GM19324 (cell line): ENCODE results near the gene ECE1.

Source experiments
- ATAC-seq: cut with Tn5 transposase; IDR thresholded peaks from one replicate; pipeline ENCODE4 v1.9.1; 2021; ENCODE audit warnings: mild to moderate bottlenecking, moderate library complexity; ENCODE audit not compliant: unreplicated experiment, low FRiP score

The ECE1 gene

GRCh38 chr1:21325731-21326387, 35.6 kb upstream of the ECE1 start:
- ATAC-seq: no peak

DNA sequence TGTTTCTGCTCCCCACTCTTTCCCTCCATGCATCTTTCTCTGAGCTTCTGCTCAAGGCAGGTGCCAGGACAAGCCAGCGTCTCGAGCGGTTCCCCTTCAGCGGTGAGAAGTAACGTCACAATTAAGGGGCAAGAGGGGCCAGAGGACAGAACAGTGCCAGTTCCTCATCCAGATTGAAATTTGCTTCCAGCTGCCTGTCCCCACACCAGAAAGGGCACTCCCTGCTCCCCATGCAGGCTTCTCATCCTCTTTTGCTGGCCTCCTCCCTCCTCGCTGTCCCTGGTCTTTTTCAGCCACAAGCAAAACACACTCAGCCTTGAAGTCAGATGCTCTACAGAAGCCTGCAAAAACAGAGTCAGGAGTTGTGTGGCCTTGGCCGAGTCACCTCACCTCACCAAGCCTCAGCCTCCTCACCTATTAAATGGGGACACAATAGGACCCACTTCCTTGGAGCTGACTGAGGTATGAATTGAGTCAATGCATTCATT, 35.0 kb upstream of the ECE1 start:
- no peak for ATAC-seq

GRCh38 chr1:21324368-21325141, 34.3 kb upstream of the ECE1 start:
- ATAC-seq: no peak

DNA sequence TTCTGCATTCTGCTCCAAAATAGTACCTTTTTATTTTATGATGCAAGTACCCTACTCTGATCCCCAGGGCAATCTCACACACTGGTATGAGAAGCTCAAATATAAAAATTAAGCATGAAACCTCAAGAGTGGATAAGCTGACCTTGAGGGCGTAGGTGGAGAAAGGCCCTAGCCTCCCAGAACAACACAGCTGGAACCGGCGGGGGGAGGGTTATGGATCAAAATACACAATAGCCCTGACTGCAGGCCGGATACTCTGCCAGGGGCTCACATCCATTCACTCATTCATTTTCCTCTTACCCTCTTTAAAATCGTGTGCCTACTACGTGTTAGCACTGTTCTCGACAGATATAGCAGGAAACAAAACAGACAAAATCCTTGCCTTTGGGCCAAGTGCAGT, 32.8 kb upstream of the ECE1 start:
- no peak for ATAC-seq

DNA sequence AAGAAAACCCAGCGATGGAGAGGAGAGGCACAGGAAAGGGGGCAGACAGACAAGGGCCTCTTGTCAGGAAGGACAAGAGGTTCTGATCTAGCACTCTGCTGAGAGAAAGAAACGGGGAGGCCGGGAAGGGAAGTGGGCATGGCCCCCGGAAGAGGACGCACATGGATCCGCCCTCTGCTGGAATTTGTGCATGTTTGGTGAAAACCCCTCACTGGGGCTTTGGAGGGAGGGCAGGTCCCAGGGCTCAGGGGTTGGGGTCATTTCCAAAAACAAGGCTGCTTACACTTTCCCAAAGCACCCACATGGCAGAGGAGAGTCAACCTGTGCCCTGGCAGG, 32.4 kb upstream of the ECE1 start:
- ATAC-seq: no peak

GRCh38 chr1:21321963-21322680, 31.9 kb upstream of the ECE1 start:
- ATAC-seq: no peak

DNA sequence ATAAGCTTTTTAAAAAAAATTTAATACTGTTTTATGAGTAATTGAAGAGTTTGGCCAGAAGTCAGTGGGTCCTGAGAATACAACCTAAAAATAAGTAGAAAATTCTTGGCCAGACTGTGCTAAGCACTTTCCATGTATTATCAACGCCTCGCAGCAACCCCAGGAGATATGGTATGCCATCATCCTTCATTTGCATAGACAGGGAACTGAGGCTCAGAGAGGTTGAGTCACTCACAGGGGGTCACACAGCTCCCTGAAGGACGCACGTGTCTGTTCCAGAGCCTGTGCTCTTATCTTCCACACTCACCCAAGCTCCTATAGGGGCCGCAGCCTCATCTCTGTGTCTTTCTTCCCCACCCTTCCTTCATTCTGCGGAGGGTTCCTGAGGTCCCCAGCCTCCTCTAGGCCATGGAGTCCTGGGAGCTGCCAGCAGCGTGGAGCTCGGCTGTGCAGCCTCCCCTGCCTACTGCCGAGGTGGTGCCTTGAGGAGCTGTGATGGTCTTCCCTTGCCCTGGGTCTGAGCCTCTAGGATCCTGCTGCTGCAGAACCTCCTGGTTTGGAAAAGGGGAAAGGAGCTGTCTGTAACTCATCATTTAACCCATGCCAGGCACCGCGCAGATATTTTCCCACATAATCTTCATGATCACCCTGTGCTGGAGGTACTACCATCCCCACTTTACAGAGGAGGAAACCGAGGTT, 30.3 kb upstream of the ECE1 start:
- no peak for ATAC-seq

DNA sequence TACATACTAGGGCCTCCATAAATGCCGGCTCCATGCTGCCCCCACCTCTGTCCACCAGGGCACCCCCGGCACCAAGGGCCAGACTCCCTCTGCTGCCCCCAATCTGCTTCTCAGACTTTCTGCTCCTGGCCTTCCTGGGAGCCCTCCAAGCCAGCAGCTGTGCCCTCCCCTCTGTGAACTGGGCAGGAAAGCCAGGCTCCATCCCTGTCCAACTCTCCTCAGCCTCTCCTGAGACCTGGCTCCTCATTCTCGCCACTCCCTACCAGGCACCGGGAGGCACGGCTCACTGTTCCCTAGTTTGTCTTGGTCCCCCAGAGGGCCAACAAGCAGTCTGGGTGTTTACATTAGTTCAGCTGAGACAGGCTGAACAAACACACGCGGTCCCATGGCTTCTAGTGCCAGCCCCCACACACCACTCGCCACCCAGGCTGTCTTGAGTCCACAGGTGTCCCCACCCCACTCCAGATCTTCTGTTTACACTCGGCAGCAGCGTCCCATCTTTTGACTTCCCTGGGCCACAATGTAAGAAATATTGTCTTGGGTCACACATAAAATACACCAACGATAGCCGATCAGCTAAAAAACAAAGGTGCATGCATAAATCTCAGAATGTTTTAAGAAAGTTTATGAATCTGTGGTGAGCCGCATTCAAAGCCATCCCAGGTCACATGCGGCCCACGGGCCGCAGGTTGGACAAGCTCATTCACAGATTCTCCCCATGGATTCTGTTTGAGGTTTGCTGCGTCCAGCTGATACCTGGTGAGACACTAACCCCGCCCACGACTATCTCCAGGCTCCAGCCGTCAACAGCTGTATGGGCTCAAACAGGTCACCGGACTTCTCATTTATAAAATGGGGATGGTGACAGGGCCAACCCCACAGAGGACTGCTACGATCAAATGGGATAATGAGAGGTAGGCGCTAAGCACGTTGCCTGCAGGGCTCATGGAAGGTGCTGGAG, 29.5 kb upstream of the ECE1 start:
- no peak for ATAC-seq

- no peak for ATAC-seq
These were observed 28.5 kb upstream of the ECE1 start for GRCh38 chr1:21318714-21319159.

DNA sequence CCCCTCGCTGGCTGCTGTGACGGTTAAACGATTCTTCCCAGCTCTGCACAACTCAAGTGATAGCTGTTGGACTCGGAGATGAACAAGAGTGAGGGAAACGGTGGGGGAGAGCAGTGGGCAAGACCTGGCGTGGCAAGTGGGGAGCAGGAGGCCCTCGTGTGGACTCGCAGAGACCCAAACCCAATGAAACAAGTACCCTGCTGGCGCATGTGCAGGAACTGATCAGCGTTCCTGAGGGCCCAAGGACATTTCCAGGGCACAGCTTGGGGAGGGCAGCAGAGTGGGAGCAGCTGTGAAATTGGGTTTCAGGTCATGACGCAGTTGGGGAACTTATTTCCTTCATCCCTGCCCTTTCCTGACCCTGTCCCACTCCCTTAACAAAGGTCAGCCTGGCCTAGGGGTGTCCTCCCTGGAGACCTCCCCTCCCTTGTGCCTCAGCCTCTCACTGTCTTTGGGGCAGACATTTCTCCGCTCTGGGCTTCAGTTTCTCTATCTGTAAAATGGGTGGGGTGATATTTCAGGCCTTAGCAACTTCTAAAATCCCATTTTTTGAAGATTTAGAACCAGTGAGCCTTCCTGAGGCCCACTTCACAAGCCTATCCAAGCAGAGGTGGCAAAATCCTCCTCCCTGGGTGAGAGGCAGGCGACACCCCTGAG, 27.9 kb upstream of the ECE1 start:
- ATAC-seq: no peak

DNA sequence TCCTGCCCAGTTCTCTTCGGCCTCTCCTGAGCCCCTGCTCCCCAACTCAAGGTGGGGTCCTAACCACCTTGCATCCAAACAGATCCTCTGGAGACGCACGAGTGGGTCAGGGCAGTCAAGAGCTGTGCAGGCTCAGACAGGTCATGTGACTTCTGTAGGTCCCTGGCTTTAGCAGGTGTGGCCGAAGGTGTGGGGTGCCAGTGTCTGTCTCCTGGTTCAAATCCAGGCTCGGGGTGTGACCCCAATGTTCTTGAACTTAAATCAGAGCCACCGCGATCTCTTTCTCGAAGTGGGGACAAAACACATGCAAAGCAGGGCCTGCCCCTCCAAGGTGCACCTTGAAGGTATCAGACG, 27.4 kb upstream of the ECE1 start:
- ATAC-seq: no peak

- ATAC-seq: no peak
These were observed 26.9 kb upstream of the ECE1 start for GRCh38 chr1:21317035-21317689.

- no peak for ATAC-seq
These were observed 24.6 kb upstream of the ECE1 start for GRCh38 chr1:21314743-21315396.

- no peak for ATAC-seq
These were observed 23.8 kb upstream of the ECE1 start for GRCh38 chr1:21313886-21314721.

GRCh38 chr1:21313203-21313885, 23.1 kb upstream of the ECE1 start:
- ATAC-seq: no peak

DNA sequence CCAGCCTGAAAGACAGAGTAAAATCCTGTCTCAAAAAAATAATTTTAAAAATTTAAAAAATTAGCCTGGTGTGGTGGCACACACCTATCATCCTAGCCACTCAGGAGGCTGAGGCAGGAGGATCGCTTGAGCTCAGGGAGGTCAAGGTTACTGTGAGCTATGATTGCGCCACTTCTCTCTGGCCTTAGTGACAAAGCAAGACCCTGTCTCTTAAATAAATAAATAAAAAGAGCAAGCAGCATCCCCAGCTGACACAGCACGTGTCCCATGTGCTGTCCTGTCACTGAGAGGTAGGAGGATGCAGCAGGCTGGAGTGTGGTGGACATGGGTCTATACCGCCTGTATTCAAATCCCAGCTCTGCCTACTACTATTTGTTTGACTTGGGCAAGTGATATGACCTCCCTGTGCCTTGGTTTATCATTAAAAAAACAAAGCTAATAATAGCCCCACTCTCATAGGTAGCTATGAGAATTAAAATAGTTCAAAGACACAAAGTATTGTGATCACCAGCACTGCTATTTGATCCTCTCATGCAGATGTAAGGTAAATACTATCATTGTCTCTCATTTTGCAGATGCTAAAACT, 22.2 kb upstream of the ECE1 start:
- ATAC-seq: no peak

DNA sequence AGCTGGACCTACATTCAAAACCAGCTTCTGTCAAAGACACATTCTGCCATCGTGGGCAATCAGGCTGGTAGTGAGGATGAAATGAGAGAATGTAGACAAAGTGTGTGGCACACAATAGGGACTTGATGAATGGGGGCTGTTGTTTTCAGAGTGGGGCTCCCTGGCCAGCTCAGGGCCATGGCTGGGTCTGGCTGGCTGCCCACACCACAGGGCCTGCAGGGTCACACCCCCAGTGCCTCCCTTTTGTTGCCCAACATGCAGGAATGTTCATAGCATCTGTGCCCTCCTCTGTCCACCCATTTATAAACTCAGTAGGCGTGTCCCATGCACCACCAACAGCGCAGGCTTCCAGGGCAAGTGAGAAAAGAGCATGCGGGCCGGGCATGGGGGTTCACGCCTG, 20.8 kb upstream of the ECE1 start:
- ATAC-seq: no peak
